Measurements from ENCODE around the gene TMEM270.

DNA sequence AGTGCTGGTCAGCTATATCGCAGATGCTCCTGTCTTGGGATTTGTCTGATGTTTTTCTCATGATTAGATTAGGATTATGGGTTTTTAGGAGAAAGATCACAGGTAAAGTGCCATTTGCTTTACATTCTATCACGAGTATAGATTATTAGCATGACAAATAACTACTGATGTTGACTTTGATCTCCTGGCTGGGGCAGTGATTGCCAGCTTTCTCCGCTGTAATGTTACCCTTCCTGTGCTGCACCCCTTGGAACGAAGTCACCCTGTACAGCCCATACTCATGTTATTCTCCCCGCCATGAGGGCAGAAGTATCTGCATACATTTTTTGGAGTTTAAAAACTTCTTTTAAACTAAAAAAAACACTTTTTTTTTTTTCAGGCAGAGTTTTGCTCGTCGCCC, 40.9 kb upstream of the TMEM270 start:
- TF ChIP-seq JUN (IDR thresholded peaks at IDR 0.05; ENCODE audit: low read depth, low read length) (no peak), SP2 (IDR thresholded peaks at IDR 0.05; ENCODE audit: low read length) (no peak), POLR2AphosphoS5 (IDR thresholded peaks at IDR 0.05; ENCODE audit: low read depth, low read length) (no peak), RXRA (IDR thresholded peaks at IDR 0.05; ENCODE audit: insufficient read depth, low read depth, low read length) (no peak)
- TF ChIP-seq, protein P1, sequence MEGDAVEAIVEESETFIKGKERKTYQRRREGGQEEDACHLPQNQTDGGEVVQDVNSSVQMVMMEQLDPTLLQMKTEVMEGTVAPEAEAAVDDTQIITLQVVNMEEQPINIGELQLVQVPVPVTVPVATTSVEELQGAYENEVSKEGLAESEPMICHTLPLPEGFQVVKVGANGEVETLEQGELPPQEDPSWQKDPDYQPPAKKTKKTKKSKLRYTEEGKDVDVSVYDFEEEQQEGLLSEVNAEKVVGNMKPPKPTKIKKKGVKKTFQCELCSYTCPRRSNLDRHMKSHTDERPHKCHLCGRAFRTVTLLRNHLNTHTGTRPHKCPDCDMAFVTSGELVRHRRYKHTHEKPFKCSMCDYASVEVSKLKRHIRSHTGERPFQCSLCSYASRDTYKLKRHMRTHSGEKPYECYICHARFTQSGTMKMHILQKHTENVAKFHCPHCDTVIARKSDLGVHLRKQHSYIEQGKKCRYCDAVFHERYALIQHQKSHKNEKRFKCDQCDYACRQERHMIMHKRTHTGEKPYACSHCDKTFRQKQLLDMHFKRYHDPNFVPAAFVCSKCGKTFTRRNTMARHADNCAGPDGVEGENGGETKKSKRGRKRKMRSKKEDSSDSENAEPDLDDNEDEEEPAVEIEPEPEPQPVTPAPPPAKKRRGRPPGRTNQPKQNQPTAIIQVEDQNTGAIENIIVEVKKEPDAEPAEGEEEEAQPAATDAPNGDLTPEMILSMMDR (IDR thresholded peaks at IDR 0.05; ENCODE audit: control extremely low read depth in 1 of 3, insufficient read depth in 1 of 3, low read depth in 1 of 3, low read length in 3 of 3) = no peak
- TF ChIP-seq, protein P2, sequence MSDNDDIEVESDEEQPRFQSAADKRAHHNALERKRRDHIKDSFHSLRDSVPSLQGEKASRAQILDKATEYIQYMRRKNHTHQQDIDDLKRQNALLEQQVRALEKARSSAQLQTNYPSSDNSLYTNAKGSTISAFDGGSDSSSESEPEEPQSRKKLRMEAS (IDR thresholded peaks at IDR 0.05) = no peak
